HG03342 (cell line): Measurements from ENCODE around the gene SF3B3.

ENCODE experiments used
- ATAC-seq: cut with Tn5 transposase; IDR thresholded peaks from one replicate; pipeline ENCODE4 v1.9.1; 2021; ENCODE audit warnings: mild to moderate bottlenecking, moderate library complexity; ENCODE audit not compliant: unreplicated experiment

Gene SF3B3

GRCh38 chr16:70561623-70562022 lies 38.0 kb downstream of the SF3B3 start:
- ATAC-seq: no peak

DNA sequence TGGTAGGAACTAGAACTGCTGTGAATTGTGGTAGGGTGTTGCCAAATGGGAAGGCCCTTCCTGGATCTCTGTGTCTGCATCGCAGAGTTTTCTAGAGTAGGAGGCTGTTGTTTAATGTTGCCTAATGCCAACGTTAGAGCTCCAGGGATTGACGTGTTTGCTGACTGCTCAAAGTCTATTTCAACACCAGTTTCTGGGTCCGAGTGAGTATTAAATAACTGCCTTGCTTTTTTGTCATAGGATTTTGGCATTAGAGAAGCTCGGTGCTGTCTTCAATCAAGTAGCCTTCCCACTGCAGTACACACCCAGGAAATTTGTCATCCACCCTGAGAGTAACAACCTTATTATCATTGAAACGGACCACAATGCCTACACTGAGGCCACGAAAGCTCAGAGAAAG lies 40.0 kb downstream of the SF3B3 start:
- no peak for ATAC-seq

DNA sequence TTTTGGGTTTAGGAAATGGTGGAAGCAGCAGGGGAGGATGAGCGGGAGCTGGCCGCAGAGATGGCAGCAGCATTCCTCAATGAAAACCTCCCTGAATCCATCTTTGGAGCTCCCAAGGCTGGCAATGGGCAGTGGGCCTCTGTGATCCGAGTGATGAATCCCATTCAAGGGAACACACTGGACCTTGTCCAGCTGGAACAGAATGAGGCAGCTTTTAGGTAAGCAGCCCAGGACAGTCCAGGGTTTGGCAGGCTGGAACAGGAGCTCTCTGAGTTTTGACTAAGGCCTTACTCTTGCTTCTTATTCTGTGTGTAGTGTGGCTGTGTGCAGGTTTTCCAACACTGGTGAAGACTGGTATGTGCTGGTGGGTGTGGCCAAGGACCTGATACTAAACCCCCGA lies 41.4 kb downstream of the SF3B3 start:
- ATAC-seq: no peak

DNA sequence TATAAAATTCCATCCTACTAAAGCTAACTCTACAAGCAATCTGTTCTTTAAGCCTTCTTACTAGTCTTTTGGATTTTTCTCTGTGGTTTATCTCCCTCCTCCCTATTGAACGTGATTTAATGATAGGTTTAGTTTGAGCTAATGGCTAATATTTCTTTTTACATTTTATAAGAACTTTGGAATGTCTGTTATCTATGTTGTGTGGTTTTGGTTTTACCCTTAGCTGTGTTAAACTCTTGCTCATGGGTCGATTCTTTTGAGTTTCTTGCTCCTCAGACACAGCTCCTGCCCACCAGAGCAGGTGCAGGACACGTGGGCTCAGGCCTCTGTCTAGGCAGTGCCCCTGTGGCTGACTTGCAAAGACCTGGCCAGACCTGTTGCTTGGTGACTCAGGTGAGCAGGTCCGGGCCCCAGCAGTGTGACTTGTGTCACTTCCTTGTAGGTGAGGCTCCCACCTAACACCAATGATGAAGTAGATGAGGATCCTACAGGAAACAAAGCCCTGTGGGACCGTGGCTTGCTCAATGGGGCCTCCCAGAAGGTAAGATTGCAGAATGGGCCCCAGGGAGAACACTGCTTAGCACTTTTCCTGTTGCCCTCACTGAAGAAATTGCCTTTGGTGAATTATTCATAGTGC lies 45.1 kb downstream of the SF3B3 start:
- no peak for ATAC-seq

DNA sequence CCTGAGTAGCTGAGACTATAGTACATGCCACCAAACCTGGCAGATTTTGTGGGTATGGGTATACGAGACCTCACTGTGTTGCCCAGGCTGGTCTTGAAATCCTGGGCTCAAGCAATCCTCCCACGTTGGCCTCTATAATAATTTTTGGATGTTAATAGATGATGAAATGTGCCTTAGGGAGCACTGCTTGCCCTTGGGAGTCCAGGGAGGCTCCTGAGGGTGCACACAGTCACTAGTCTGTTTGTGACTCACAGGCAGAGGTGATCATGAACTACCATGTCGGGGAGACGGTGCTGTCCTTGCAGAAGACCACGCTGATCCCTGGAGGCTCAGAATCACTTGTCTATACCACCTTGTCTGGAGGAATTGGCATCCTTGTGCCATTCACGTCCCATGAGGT lies 46.1 kb downstream of the SF3B3 start:
- no peak for ATAC-seq

- no peak for ATAC-seq
These were observed 47.5 kb downstream of the SF3B3 start for GRCh38 chr16:70570967-70571570.

DNA sequence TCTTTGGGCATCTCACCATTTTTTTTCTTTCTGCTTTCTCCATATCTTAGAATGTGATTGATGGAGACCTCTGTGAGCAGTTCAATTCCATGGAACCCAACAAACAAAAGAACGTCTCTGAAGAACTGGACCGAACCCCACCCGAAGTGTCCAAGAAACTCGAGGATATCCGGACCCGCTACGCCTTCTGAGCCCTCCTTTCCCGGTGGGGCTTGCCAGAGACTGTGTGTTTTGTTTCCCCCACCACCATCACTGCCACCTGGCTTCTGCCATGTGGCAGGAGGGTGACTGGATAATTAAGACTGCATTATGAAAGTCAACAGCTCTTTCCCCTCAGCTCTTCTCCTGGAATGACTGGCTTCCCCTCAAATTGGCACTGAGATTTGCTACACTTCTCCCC lies 48.0 kb downstream of the SF3B3 start:
- no peak for ATAC-seq

DNA sequence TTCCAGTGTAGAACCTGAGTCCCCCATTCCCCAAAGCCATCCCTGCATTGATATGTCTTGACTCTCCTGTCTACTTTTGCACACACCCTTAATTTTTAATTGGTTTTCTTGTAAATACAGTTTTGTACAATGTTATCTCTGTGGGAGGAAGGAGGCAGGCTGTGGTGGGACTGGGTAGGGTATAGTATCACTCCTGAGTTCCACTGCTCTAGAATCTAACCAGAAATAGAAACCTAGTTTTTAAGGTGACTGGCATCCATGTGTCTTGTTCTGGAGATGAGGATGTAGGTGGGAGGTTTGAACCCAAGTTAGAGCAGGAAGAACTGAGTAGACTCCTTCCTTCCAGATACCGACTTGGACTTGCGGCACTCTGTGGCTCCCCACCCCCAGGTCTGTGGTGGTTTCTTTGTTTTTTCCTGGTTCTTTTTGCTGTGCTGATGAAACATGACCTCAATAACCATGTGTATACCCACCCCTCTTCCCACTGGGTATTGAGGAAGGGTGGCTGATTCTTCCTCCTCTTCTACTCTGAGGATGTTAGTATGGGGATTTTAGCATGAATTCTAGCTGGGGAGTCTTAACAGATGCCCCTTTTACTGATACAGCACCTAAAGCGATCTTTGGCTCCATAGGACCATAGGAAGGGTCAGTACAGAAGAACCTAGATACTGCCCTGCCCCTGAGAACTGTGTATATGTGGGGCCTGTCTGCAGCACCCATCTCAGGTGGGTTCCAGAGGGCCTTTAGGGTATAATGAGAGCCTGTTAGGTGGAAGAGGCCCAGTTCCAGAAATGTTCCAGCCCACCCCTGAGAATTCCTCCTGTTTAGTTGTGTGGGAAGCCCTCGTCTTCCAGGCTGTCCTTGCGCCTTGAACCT lies 48.7 kb downstream of the SF3B3 start:
- no peak for ATAC-seq

- ATAC-seq: no peak
These were observed 49.3 kb downstream of the SF3B3 start for GRCh38 chr16:70572926-70573270.

DNA sequence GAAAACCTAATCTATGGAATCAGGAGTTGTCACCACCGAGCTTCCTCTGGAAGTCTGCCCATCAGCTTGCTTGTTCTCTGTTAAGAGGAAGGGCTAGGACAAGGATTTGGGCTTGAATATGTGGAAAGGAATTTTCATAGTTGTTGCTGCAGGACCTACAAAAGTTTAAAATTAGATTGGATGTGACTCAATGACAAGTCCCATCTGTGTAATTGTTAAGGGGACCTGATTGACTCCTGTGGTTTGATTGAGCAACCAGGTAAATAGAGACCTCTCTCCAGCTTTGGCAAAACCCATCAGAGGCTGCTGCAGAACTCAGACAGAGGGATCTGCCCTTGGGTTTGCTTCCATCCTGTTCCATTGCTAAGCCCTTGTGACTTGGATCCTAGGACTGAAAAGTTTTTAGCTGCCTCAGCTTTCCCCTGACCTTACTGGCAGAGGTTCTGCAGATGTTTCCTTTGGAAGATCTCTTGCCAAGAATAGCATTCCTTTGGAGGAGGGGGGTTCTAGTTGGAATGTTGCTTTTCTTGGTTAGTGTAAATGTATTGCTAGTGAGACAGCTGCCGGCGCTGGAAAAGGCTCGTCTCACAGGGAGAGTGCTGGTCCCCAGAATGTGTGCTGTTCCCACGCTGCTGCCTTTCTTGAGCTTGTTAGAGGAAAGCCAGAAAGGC lies 50.0 kb downstream of the SF3B3 start:
- no peak for ATAC-seq

- no peak for ATAC-seq
These were observed 51.1 kb downstream of the SF3B3 start for GRCh38 chr16:70574595-70575271.

- no peak for ATAC-seq
These were observed 51.8 kb downstream of the SF3B3 start for GRCh38 chr16:70575376-70575775.

DNA sequence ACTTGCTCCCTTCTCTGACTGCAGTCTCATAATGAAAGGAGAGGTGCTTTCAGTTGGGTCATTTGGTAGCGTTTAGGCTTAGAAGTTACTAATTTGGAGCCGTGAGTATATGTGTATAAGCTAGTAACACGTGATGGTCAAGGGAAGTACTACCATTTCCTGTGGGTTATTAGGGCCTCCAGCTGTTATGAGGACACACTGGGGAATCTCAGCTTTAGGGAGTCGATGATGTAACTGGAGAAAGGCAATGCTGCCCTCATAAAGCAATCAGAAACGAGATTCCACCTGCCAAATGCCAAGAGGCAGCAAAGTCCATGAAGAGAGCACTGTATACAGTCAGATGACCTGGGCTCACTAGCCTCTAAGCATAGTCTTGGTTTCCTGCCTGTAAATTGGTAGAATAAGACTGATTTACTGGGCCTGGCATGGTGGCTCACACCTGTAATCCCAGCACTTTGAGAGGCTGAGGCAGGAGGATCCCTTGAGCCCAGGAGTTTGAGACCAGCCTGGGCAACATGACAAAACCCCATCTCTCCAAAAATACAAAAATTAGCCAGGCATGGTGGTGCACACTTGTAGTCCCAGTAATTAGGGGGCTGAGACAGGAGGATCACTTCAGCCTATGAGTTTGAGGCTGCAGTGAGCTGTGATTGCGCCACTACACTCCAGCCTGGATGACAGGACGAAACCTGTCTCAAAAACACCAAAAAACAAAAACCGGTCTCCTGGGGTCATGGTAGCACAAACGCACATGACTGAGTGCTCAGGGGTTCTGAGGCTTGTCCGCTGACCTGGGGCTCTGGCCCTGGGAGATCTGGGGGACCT lies 53.0 kb downstream of the SF3B3 start:
- peak; percentile 71 for ATAC-seq

- ATAC-seq: no peak
These were observed 53.7 kb downstream of the SF3B3 start for GRCh38 chr16:70577256-70577698.

- ATAC-seq: no peak
These were observed 54.4 kb downstream of the SF3B3 start for GRCh38 chr16:70578035-70578434.

DNA sequence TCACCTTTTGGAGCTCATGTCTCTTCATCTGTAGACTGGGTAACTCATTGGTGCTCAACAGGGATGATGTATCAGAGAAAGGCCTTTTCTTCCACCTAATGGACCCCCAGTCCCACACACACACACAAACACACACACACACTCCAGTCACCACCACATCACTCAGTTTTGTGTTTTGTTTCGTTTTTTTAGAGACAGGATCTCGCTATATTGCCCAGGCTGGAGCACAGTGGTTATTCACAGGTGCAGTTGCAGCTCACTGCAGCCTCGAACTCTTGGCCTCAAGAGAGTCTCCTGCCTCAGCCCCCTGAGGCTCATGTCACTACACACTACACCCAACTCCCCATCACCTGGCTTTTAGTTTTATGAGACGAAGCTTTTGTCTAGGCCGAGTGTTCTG lies 55.6 kb downstream of the SF3B3 start:
- no peak for ATAC-seq

- ATAC-seq: no peak
These were observed 56.3 kb downstream of the SF3B3 start for GRCh38 chr16:70579648-70580630.

GRCh38 chr16:70582280-70582978 lies 58.8 kb downstream of the SF3B3 start:
- no peak for ATAC-seq
